Progenitor cell of endocrine pancreas (in vitro differentiated cells): ENCODE data around the gene VPS13A. TPM values are rescaled to one million over a fixed set of nuclear protein-coding genes. Genes with fewer than 3 reads are reported as not detected.

Source experiments
- DNase-seq: peaks from one replicate; pipeline ENCODE4 v3.0.0; 2021; ENCODE audit warnings: low spot score; ENCODE audit not compliant: unreplicated experiment
- H3K27ac Mint-ChIP-seq: 2 replicates; pipeline ENCODE4 v1.8.0; 2021; ENCODE audit warnings: mild to moderate bottlenecking, moderate library complexity, mixed read lengths
- H3K27me3 Mint-ChIP-seq: 2 replicates; pipeline ENCODE4 v1.8.0; 2021; ENCODE audit warnings: mixed read lengths
- H3K36me3 Mint-ChIP-seq: 2 replicates; pipeline ENCODE4 v1.8.0; 2022; ENCODE audit warnings: mixed read lengths; ENCODE audit not compliant: insufficient read depth
- H3K4me1 Mint-ChIP-seq: 2 replicates; pipeline ENCODE4 v1.8.0; 2021; ENCODE audit warnings: low read depth, mixed read lengths
- H3K4me3 Mint-ChIP-seq: 2 replicates; pipeline ENCODE4 v1.8.0; 2021; ENCODE audit warnings: low read depth, mild to moderate bottlenecking, moderate library complexity, mixed read lengths
- H3K9me3 Mint-ChIP-seq: 2 replicates; pipeline ENCODE4 v1.8.0; 2021; ENCODE audit warnings: low read depth, mixed read lengths
- CTCF ChIP-seq: fragments of 200-600 bp; sonication (generic); IDR thresholded peaks from one replicate; pipeline ENCODE4 v1.5.0; 2021; ENCODE audit warnings: antibody characterized with exemption, mild to moderate bottlenecking; ENCODE audit not compliant: unreplicated experiment
- total RNA-seq: library from RNA; stranded (reverse); gene quantifications from 2 replicates; pipeline ENCODE4 v1.2.1, GENCODE V29; 2021

Gene VPS13A
- total RNA-seq, 1 donor from 2014 or later, result 54.1 TPM

- Mint-ChIP-seq H3K27me3 (no peaks in the 10 kb centered on the region), H3K36me3 (peaks cover 3% of the 10 kb centered on the region), H3K4me3 (no peak overlapping the region), H3K27ac (no peak overlapping the region), H3K4me1 (peaks cover 2% of the 10 kb centered on the region), H3K9me3 (peaks cover 5% of the 10 kb centered on the region)
- DNase-seq, result no peak
- TF ChIP-seq CTCF, result no peak
These were observed 249.4 kb downstream of the VPS13A start for GRCh38 chr9:77426712-77427111.

DNA sequence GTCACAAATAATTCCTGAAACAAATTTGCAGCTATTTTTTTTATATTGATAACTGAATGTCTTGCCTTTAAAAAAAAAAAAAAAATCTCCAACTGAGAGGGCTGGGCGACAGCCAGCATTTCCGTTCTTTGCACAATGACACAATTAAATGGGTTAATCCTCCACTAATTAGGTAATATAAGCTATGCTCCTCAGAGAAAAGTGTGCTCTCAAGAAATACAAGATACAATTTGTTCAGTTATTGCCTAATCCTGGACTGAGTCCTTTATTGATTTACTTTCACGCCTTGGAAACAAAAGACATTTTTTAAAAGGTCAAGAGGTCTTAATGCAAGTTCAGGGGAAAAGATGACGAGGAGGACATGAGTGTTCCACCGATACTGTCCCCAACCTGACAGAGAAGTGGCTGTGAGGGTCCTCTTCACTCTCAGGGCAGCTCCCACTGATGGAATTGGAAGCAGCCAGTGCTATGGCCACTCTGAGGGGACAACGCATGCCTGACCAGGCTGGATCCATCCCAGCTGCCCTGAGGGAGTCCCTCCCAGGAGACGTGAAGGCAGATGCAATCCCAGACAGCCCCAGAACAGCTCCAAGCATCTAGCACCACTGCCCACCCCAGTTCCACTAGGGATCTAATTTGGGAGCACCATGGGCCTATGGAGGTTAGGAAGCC is 250.1 kb downstream of the VPS13A start:
- TF ChIP-seq CTCF, result no peak
- Mint-ChIP-seq H3K4me1 (peaks cover 2% of the 10 kb centered on the region), H3K9me3 (peaks cover 5% of the 10 kb centered on the region), H3K27me3 (no peaks in the 10 kb centered on the region), H3K36me3 (peaks cover 3% of the 10 kb centered on the region), H3K27ac (no peak overlapping the region), H3K4me3 (no peak overlapping the region)
- no peak for DNase-seq

- Mint-ChIP-seq H3K36me3 (peaks cover 1% of the 10 kb centered on the region), H3K9me3 (peaks cover 5% of the 10 kb centered on the region), H3K4me3 (no peak overlapping the region), H3K27me3 (peaks cover 5% of the 10 kb centered on the region), H3K4me1 (peaks cover 2% of the 10 kb centered on the region), H3K27ac (no peak overlapping the region)
- DNase-seq, result no peak
- no peak for TF ChIP-seq CTCF
These were observed 252.6 kb downstream of the VPS13A start for GRCh38 chr9:77429928-77430327.

DNA sequence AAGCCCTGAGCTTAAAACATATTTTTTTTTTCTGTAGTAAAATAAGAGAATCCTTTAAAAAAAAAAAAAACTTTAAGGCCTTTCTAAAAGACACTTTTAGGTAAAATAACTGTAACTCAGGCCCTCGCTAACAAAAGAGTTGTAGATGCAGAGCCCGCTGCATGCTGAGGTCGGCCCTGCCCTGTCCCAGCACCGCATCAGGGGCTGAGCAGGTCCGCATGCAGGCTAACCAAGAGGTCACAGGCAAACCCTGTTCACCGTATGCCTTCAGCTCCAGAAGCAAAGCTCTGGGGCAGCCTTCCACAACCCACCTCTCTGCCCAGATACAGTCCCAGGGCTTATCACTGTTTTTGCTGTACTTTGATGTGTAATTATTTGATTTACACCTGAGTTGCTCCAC is 254.7 kb downstream of the VPS13A start:
- Mint-ChIP-seq H3K4me1 (peaks cover 2% of the 10 kb centered on the region), H3K4me3 (no peak overlapping the region), H3K27ac (no peak overlapping the region), H3K36me3 (no peaks in the 10 kb centered on the region), H3K9me3 (no peaks in the 10 kb centered on the region), H3K27me3 (peaks cover 10% of the 10 kb centered on the region)
- no peak for DNase-seq
- no peak for TF ChIP-seq CTCF

DNA sequence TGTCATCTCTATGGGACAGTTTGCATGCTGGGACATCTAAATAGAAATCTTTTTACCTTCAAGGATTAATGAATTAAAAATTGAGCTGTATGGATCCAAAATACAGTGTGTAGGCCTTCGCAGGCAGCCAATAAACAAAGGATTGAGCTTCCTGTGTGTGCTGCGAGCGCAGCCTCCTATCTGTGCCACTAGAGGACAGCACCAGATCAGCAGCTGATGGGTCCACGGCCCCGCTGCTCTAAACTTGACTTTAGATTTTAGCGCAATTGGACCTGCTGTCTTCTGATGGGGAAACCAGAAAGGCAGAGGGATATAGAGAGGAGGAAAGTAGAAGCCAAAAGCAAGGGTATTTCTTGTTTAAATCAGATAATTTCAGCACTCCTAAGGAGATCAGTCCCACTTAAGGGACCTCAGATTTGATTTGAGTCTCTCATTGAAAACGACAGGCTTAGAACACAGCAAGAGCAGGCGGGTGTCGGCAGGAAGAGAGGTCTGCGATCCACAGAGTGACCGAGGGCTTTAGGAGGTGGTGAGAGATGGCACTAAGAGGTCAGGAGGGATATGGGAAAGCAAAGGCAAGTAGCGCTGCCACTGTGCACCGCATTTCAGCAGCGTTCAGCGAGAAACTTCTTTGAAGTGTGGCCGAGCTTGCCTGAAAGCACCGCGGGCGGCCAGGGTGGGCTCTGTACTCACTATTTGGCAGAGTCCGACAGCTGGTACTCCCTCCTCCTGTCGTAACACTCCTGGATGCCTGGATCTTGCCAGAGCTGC is 256.5 kb downstream of the VPS13A start:
- DNase-seq, result peak; percentile 28
- peak; percentile 96 for TF ChIP-seq CTCF
- H3K9me3 Mint-ChIP-seq, result no peaks in the 10 kb centered on the region
- H3K27ac Mint-ChIP-seq, result no peak overlapping the region
- H3K27me3 Mint-ChIP-seq, result peaks cover 10% of the 10 kb centered on the region
- no peaks in the 10 kb centered on the region for H3K4me1 Mint-ChIP-seq
- H3K4me3 Mint-ChIP-seq, result no peak overlapping the region
- H3K36me3 Mint-ChIP-seq, result no peaks in the 10 kb centered on the region
